ENCODE data around the gene SUFU.
"Not testable (repeated sequence)": the region's sequence is repeated elsewhere in the genome, so short reads cannot be mapped to it uniquely, and the experiment has no call there.

DNA sequence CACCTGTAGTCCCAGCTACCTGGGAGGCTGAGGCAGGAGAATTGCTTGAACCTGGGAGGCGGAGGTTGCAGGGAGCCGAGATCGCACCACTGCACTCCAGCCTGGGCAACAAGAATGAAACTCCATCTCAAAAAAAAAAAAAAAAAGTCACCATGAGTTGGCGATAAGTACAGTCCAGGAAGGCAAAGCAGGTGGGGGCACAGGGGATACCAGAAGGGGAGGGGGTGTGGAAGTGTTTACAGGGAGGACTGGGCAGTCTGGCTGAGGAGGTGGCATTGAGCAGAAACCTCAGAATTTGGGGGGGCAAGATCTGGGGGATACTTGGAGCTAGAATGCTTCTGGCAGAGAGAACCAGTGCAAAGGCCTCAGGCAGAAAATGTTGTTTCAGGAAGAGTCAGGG, 163.6 kb downstream of the SUFU start:
- not testable (repeated sequence) for TF ChIP-seq ZNF425 (CRISPR knock-in tag; conservative IDR thresholded peaks at IDR 0.05); ETV6 (CRISPR knock-in tag; IDR thresholded peaks at IDR 0.05); CTCF (IDR thresholded peaks at IDR 0.05); TCF7 (CRISPR knock-in tag; IDR thresholded peaks at IDR 0.05; ENCODE audit: low read depth); CREB1 (CRISPR knock-in tag; IDR thresholded peaks at IDR 0.05); STAT6 (CRISPR knock-in tag; conservative IDR thresholded peaks at IDR 0.05; ENCODE audit: low read depth); ELF4 (CRISPR knock-in tag; IDR thresholded peaks at IDR 0.05; ENCODE audit: low read depth); SP1 (CRISPR knock-in tag; conservative IDR thresholded peaks at IDR 0.05); SOX15 (CRISPR knock-in tag; IDR thresholded peaks at IDR 0.05); GABPB1 (CRISPR knock-in tag; IDR thresholded peaks at IDR 0.05); SMAD3 (CRISPR knock-in tag; IDR thresholded peaks at IDR 0.05; ENCODE audit: borderline replicate concordance)
- TF ChIP-seq, protein P1, sequence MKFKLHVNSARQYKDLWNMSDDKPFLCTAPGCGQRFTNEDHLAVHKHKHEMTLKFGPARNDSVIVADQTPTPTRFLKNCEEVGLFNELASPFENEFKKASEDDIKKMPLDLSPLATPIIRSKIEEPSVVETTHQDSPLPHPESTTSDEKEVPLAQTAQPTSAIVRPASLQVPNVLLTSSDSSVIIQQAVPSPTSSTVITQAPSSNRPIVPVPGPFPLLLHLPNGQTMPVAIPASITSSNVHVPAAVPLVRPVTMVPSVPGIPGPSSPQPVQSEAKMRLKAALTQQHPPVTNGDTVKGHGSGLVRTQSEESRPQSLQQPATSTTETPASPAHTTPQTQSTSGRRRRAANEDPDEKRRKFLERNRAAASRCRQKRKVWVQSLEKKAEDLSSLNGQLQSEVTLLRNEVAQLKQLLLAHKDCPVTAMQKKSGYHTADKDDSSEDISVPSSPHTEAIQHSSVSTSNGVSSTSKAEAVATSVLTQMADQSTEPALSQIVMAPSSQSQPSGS (CRISPR knock-in tag; IDR thresholded peaks at IDR 0.05; ENCODE audit: borderline replicate concordance, low read depth) = not testable (repeated sequence)
- TF ChIP-seq, protein P2, sequence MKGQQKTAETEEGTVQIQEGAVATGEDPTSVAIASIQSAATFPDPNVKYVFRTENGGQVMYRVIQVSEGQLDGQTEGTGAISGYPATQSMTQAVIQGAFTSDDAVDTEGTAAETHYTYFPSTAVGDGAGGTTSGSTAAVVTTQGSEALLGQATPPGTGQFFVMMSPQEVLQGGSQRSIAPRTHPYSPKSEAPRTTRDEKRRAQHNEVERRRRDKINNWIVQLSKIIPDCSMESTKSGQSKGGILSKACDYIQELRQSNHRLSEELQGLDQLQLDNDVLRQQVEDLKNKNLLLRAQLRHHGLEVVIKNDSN (CRISPR knock-in tag; IDR thresholded peaks at IDR 0.05) = not testable (repeated sequence)
